A549 (cell line): ENCODE results near the gene HRH4. TPM values are rescaled to one million over a fixed set of nuclear protein-coding genes. Genes with fewer than 3 reads are reported as not detected.

ENCODE experiments used
- ATAC-seq, 2 experiments: fragments of 200-7000 bp in 1 of 2; fragments of >200 bp in 1 of 2; cut with Nextera tagmentation in 1 of 2; cut with Tn5 transposase in 1 of 2; 3 replicates each; pipeline versions ENCODE4 v1.8.0 to v1.9.1; 2018 to 2020; ENCODE audit warnings: mild to moderate bottlenecking in 1 of 2, moderate library complexity in 1 of 2
- CTCF ChIA-PET: fragments of 300-600 bp; sonication (Branson Sonifier 250); formaldehyde crosslinking; extraction: SDS; loops from one replicate; lab custom pipeline; 2021; ENCODE audit warnings: antibody characterized with exemption, inconsistent platforms; lab: Yijun Ruan, JAX
- POLR2A ChIA-PET: fragments of 350-600 bp; formaldehyde crosslinking; extraction: SDS; loops from one replicate; lab custom pipeline; 2021; ENCODE audit warnings: antibody characterized with exemption, inconsistent platforms; lab: Yijun Ruan, JAX
- DNase-seq, 2 experiments: peaks; one replicate each; pipeline versions ENCODE4 v3.0.0 to v3.0.0-alpha.2; 2011 to 2016; ENCODE audit warnings: low read depth in 1 of 2, low spot score in 1 of 2
- FAIRE-seq: peaks from 2 replicates; lab custom pipeline; 2011; peaks lifted over from hg19 to GRCh38; lab: Jason Lieb, UNC
- H3K27ac ChIP-seq, 2 experiments: fragments of >200 bp; sonication (Bioruptor Twin); formaldehyde crosslinking; 3 replicates each; pipeline ENCODE4 v1.5.1; 2016 to 2017
- H3K4me1 ChIP-seq: fragments of >200 bp; sonication (Bioruptor Twin); formaldehyde crosslinking; 3 replicates; pipeline ENCODE4 v1.6.1; 2016
- H3K4me2 ChIP-seq: fragments of >200 bp; sonication (Bioruptor Twin); formaldehyde crosslinking; 3 replicates; pipeline ENCODE4 v1.6.1; 2016
- H3K4me3 ChIP-seq: fragments of >200 bp; sonication (Bioruptor Twin); formaldehyde crosslinking; 3 replicates; pipeline ENCODE4 v1.5.1; 2016
- H3K9me3 ChIP-seq: fragments of >200 bp; sonication (Bioruptor Twin); formaldehyde crosslinking; 3 replicates; pipeline ENCODE4 v1.6.1; 2016
- BCL3 ChIP-seq: fragments of >200 bp; sonication (Bioruptor Twin); formaldehyde crosslinking; IDR thresholded peaks from 3 replicates; pipeline ENCODE4 v1.6.1; 2016
- BHLHE40 ChIP-seq: IDR thresholded peaks from 2 replicates; pipeline ENCODE4 v1.6.1; 2012; ENCODE audit warnings: low read depth, low read length, inconsistent platforms
- CEBPB ChIP-seq, 2 experiments: fragments of >200 bp in 1 of 2; sonication (Bioruptor Twin) in 1 of 2; formaldehyde crosslinking in 1 of 2; IDR thresholded peaks; 2 replicates each; pipeline ENCODE4 v1.6.1; 2012 to 2016
- CHD2 ChIP-seq: fragments of 150-350 bp; IDR thresholded peaks from 2 replicates; pipeline ENCODE4 v1.6.1; 2014; ENCODE audit warnings: low read length; ENCODE audit not compliant: partially characterized antibody
- CTCF ChIP-seq: fragments of >200 bp; sonication (Bioruptor Twin); formaldehyde crosslinking; IDR thresholded peaks from 3 replicates; pipeline ENCODE4 v1.5.1; 2016
- EHMT2 ChIP-seq: fragments of 200-600 bp; sonication (generic); IDR thresholded peaks from 2 replicates; pipeline ENCODE4 v1.6.1; 2016; ENCODE audit warnings: antibody characterized with exemption, low read depth, mild to moderate bottlenecking, moderate library complexity
- EP300 ChIP-seq, 2 experiments: fragments of >200 bp; sonication (Bioruptor Twin); formaldehyde crosslinking; IDR thresholded peaks; 2 replicates in 1 of 2; 3 replicates in 1 of 2; pipeline ENCODE4 v1.6.1; 2016 to 2017
- ESRRA ChIP-seq: fragments of 150-350 bp; IDR thresholded peaks from 2 replicates; pipeline ENCODE4 v1.6.1; 2014; ENCODE audit warnings: mild to moderate bottlenecking, low read length, borderline replicate concordance
- HES2 ChIP-seq: fragments of >200 bp; sonication (Bioruptor Twin); formaldehyde crosslinking; IDR thresholded peaks from 2 replicates; pipeline ENCODE4 v1.6.1; 2016
- HOXA7 ChIP-seq: fragments of 250-450 bp; sonication (Bioruptor Pico); IDR thresholded peaks from 2 replicates; pipeline ENCODE4 v1.5.0; 2020; ENCODE audit warnings: mild to moderate bottlenecking, moderate library complexity
- HOXB13 ChIP-seq: fragments of 250-450 bp; sonication (Bioruptor Pico); IDR thresholded peaks from 2 replicates; pipeline ENCODE4 v1.5.0; 2020; ENCODE audit warnings: low read depth, mild to moderate bottlenecking, moderate library complexity
- HOXB5 ChIP-seq: fragments of 250-450 bp; sonication (Bioruptor Pico); IDR thresholded peaks from 2 replicates; pipeline ENCODE4 v1.5.0; 2020; ENCODE audit warnings: mild to moderate bottlenecking, moderate library complexity
- JUN ChIP-seq, 2 experiments: fragments of >200 bp; sonication (Bioruptor Twin); formaldehyde crosslinking; IDR thresholded peaks; 2 replicates in 1 of 2; 3 replicates in 1 of 2; pipeline ENCODE4 v1.6.1; 2016 to 2017
- KDM5A ChIP-seq: fragments of 200-600 bp; sonication (generic); IDR thresholded peaks from 2 replicates; pipeline ENCODE4 v1.6.1; 2016; ENCODE audit warnings: antibody characterized with exemption, mild to moderate bottlenecking
- MAZ ChIP-seq: fragments of 150-350 bp; IDR thresholded peaks from 2 replicates; pipeline ENCODE4 v1.6.1; 2014; ENCODE audit warnings: antibody characterized with exemption, low read depth, low read length, borderline replicate concordance
- NFE2L2 ChIP-seq: fragments of 150-350 bp; conservative IDR thresholded peaks from 2 replicates; pipeline ENCODE4 v1.6.1; 2014; ENCODE audit warnings: low read length
- NR3C1 ChIP-seq: fragments of >200 bp; sonication (Bioruptor Twin); formaldehyde crosslinking; IDR thresholded peaks from 3 replicates; pipeline ENCODE4 v1.6.1; 2017
- PBX3 ChIP-seq: IDR thresholded peaks from 2 replicates; pipeline ENCODE4 v1.6.1; 2012
- PHF8 ChIP-seq: fragments of 200-600 bp; sonication (generic); IDR thresholded peaks from 2 replicates; pipeline ENCODE4 v1.6.1; 2016; ENCODE audit warnings: low read depth, mild to moderate bottlenecking, antibody characterized with exemption, moderate library complexity, borderline replicate concordance
- RCOR1 ChIP-seq: fragments of 150-350 bp; IDR thresholded peaks from 2 replicates; pipeline ENCODE4 v1.6.1; 2014; ENCODE audit warnings: antibody characterized with exemption, low read length, low read depth
- SREBF2 ChIP-seq: fragments of 450-650 bp; IDR thresholded peaks from 2 replicates; pipeline ENCODE4 v1.6.1; 2014; ENCODE audit warnings: mild to moderate bottlenecking, moderate library complexity
- TP53 ChIP-seq: fragments of 250-450 bp; sonication (Bioruptor Pico); IDR thresholded peaks from 2 replicates; pipeline ENCODE4 v1.5.0; 2021; ENCODE audit warnings: mild to moderate bottlenecking, moderate library complexity
- ZNF302 ChIP-seq: fragments of 250-450 bp; sonication (Bioruptor Pico); IDR thresholded peaks from 2 replicates; pipeline ENCODE4 v1.9.0; 2021; ENCODE audit warnings: inconsistent platforms, mild to moderate bottlenecking, moderate library complexity
- ZSCAN20 ChIP-seq: fragments of 250-450 bp; sonication (Bioruptor Pico); IDR thresholded peaks from 2 replicates; pipeline ENCODE4 v1.8.0; 2022; ENCODE audit warnings: mild to moderate bottlenecking, moderate library complexity
- WGBS: methylation state at CpG from one replicate; pipeline ENCODE4 v1.1.6; 2017; ENCODE audit errors: missing lambda C conversion rate; 5-methylcytosine and 5-hydroxymethylcytosine counted together
- polyA plus RNA-seq, 4 experiments: library from polyadenylated mRNA; depleted of rRNA in 3 of 4; stranded (reverse); fragments of >200 nt; fragmentation: RNase III in 1 of 4; extraction: RNeasy Plus Mini Kit Qiagen cat#74134 plus additional on column Dnase treatment in 1 of 4; gene quantifications; 2 replicates in 3 of 4; 3 replicates in 1 of 4; pipeline ENCODE4 v1.2.3, GENCODE V29; 2011 to 2017

Gene HRH4
- polyA plus RNA-seq, 2 of the 4 experiments (the other 2 are of a cell fraction): 0.04 to 0.08 TPM

GRCh38 chr18:24500766-24501165, 40.3 kb downstream of the HRH4 start:
- Histone ChIP-seq H3K9me3 (no peaks in the 10 kb centered on the region), H3K4me1 (no peaks in the 10 kb centered on the region), H3K4me3 (no peak overlapping the region), H3K27ac (no peak overlapping the region), H3K4me2 (no peak overlapping the region)
- ChIA-PET CTCF (interaction anchor here (1.0 to 1.4 kb wide), 3 partner anchors 10 to 13 kb away, joined by 3 read pairs; no protein-coding TSS in a partner anchor), POLR2A (no interaction called here)
- ATAC-seq: no peak
- no peak for FAIRE-seq
- TF ChIP-seq HOXA7 (CRISPR knock-in tag) (no peak), ZSCAN20 (CRISPR knock-in tag) (no peak), HOXB5 (CRISPR knock-in tag) (no peak), CEBPB (IDR thresholded peaks at IDR 0.05) (no peak), PHF8 (no peak), ZNF302 (CRISPR knock-in tag) (no peak), KDM5A (no peak), MAZ (no peak), HOXB13 (CRISPR knock-in tag) (no peak), NR3C1 (no peak), BHLHE40 (no peak), EP300 (IDR thresholded peaks at IDR 0.05) (no peak), HES2 (no peak), SREBF2 (no peak), CHD2 (no peak)
- no peak for DNase-seq
- 32% methylated on average over 6 of the region's 6 CpGs for WGBS

- POLR2A ChIA-PET: no interaction called here
- Histone ChIP-seq H3K4me3 (no peak overlapping the region), H3K27ac (no peak overlapping the region), H3K4me2 (no peak overlapping the region), H3K4me1 (no peaks in the 10 kb centered on the region), H3K9me3 (no peaks in the 10 kb centered on the region)
- FAIRE-seq: no peak
- no peak for DNase-seq
- TF ChIP-seq CTCF (no peak), ZSCAN20 (CRISPR knock-in tag) (no peak), CHD2 (no peak), BCL3 (no peak), PBX3 (no peak), CEBPB (IDR thresholded peaks at IDR 0.05) (no peak), ZNF302 (CRISPR knock-in tag) (no peak), MAZ (no peak), TP53 (no peak), RCOR1 (no peak), EHMT2 (no peak), JUN (IDR thresholded peaks at IDR 0.05) (no peak), KDM5A (no peak), HOXB5 (CRISPR knock-in tag) (no peak), NFE2L2 (no peak), ESRRA (no peak)
- no peak for ATAC-seq
- WGBS: 45% methylated on average over 7 of the region's 7 CpGs
- CTCF ChIA-PET: interaction anchor here (2.1 to 2.5 kb wide), 2 partner anchors 12 to 14 kb away, joined by 5 to 7 read pairs; no protein-coding TSS in a partner anchor
Observed at GRCh38 chr18:24502667-24503523, 42.5 kb downstream of the HRH4 start.
